GM18502 (cell line): ENCODE measurements around the gene SLC17A8.
"Not testable (repeated sequence)": the region's sequence is repeated elsewhere in the genome, so short reads cannot be mapped to it uniquely, and the experiment has no call there.

Experiments
- ATAC-seq: cut with Tn5 transposase; IDR thresholded peaks from one replicate; pipeline ENCODE4 v1.9.1; 2021; ENCODE audit warnings: mild to moderate bottlenecking; ENCODE audit not compliant: unreplicated experiment, poor library complexity

Gene SLC17A8

GRCh38 chr12:100356644-100357223 is at the start of gene SLC17A8:
SLC17A8 (plus strand) TSS chr12:100357074; CDS start chr12:100357392, 318 bp downstream.
- no peak for ATAC-seq

DNA sequence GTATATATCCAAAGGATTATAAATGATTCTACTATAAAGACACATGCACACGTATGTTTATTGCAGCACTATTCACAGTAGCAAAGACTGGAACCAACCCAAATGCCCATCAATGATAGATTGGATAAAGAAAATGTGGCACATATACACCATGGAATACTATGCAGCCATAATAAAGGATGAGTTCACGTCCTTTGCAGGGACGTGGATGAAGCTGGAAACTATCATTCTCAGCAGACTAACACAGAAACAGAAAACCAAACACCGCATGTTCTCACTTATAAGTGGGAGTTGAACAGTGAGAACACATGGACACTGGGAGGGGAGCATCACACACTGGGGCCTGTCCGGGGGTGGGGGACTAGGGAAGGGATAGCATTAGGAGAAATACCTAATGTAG is 48.7 kb upstream of the SLC17A8 start:
- ATAC-seq = not testable (repeated sequence)

GRCh38 chr12:100311317-100311716 is 45.6 kb upstream of the SLC17A8 start:
- ATAC-seq = no peak

GRCh38 chr12:100317371-100317770 is 39.5 kb upstream of the SLC17A8 start:
- ATAC-seq = no peak

- ATAC-seq = peak; percentile 52
Measured at GRCh38 chr12:100324498-100324897, 32.4 kb upstream of the SLC17A8 start.

DNA sequence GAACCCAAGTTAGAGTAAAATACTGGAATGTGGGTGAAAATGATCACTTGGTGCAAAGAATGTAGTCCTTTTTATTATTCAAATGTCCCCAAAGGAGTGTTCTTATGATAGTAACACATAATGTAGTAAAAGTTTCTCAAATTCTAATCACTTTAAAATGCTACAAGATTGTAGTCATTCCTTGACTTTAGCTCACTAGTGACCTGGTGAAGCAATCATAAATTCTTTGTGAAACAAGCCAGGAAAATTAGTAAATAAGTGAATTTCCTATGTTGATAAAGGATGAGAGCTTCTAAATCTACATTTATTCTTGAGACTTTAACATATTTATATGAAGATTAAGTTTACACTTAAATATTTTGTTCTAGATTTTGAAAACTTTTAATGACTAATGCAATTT is 30.7 kb upstream of the SLC17A8 start:
- no peak for ATAC-seq

DNA sequence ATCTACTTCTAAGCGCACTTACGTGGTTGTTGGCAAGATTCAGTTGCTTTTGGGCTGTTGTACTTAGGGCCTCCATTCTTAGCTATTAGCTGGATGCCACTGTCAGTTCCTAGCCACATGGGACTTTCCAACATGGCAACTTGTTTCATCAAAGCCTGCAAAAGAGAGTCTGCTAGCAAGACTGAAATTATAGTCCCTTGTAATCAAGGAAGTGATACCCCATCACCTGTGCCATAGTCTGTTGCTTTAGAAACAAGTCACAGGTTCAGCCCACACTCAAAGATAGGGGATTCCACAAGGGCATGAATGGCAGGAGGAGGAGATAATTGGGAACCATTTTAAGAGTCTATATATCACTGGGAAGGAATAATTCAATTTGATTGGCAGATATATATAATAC is 27.1 kb upstream of the SLC17A8 start:
- ATAC-seq = peak; percentile 96

- no peak for ATAC-seq
Measured at GRCh38 chr12:100331871-100332270, 25.0 kb upstream of the SLC17A8 start.

DNA sequence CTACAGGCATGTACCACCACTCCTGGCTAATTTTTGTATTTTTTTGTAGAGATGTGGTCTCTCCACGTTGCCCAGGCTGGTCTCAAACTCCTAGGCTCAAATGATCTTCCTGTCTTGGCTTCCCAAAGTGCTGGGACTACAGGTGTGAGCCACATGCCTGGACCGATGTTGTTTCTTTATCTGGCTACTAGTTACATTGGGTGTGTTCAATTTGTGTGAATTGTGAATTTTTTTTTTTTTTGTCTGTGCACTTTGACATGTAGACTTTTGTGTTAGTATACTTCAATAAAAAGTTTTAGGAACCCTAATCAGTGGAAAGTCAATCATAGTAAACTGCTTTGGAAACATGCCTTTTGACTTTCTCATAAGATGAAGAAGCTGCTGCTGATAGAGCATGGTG is 24.0 kb upstream of the SLC17A8 start:
- ATAC-seq = no peak

DNA sequence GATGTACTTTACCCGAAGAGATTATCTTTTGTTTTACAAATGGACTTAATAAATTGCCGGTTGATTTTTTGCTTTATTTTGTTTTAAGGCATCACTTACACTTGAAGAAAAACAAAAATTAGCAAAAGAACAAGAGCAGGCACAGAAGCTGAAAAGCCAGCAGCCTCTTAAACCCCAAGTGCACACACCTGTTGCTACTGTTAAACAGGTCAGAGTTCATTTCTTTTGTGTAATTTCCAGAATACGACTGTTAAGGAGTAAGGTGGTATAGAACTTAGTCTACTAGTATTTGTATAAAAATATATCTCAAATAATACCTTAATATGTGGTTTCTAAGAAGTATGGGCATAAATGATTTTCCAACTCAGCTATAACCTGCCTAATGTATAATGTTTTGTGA is 19.6 kb upstream of the SLC17A8 start:
- no peak for ATAC-seq

GRCh38 chr12:100337727-100338126 is 19.1 kb upstream of the SLC17A8 start:
- ATAC-seq = no peak

DNA sequence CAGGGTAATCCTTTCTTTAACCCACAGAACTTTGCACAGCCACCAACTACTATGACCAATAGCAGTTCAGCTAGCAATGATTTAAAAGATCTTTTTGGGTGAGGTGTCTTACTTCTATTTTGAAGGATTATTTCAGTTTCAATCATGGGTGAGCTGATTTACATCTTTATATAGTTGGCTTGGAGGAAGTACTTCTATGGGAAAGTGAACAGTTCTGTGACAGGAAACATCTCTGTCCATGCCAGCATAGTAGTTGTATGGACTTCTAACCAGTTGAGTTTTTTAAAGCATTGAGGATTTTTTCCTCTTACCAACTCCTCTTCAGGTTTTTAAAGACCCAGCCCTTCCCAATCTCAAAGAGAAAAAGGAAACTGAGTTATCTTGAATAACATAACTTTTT is 17.8 kb upstream of the SLC17A8 start:
- ATAC-seq = no peak

DNA sequence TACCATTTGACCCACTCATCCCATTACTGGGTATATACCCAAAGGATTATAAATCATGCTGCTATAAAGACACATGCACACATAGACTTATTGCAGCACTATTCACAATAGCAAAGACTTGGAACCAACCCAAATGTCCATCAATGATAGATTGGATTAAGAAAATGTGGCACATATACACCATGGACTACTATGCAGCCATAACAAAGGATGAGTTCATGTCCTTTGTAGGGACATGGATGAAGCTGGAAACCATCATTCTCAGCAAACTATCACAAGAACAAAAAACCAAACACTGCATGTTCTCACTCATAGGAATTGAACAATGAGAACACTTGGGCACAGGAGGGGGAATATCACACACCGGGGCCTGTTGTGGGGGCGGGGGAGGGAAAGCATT is 14.0 kb upstream of the SLC17A8 start:
- ATAC-seq = not testable (repeated sequence)

- not testable (repeated sequence) for ATAC-seq
Measured at GRCh38 chr12:100344351-100344750, 12.5 kb upstream of the SLC17A8 start.

DNA sequence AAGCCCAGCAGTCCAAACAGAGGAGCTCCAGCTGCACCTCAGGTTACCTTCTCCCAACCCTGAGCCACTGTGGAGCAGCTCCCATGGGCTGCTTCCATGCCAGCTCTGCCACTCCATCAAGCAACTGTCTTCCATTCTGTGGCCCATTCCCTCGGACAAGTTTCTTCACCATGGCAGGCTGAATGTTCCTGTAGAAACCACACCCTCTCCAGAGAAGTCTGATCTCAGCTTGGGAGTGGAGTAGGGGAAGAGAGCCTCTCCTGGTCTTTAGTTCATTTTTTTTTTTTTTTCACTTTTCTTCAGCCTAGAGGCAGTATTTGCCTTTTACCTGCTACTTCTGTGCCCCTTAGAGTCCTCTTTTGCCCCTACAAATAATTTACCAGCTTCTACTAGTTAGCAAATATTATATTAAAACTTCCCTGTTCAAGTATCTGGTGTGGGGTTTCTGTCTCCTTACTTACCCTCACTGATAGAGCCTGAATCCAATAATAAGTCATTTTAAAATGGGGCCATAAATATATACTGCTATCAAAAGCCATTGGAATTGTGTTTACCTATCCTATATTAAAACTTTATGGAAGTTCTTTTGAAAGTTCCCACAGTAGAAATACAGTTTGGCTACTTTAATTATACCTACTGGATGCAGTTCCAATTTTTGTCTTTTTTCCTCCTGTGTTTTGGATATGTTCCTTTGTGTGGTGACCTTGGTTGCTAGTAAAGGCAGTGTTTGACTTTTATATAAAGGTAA is 11.7 kb upstream of the SLC17A8 start:
- ATAC-seq = no peak

- ATAC-seq = no peak
Measured at GRCh38 chr12:100346660-100347059, 10.2 kb upstream of the SLC17A8 start.

GRCh38 chr12:100348657-100349454 is 8.0 kb upstream of the SLC17A8 start:
- ATAC-seq = no peak

DNA sequence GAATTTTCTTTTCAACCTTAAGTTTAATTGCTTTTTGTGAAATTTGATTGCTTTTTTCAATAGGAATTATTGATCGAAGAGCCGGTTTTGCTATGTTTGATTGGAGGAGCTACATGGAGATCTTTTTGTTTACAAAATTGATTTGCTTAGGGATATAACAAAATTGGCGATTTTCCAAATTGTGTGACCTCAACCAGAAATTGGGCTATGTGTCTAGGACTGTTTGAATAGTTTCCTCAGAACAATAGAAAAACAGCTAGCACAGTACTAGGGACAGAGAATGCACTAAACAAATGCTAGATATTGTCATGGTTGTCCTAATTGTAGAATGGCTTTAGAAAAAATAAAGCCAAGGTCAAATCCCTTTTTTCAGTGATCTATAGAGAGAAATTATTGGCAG is 2.4 kb downstream of the SLC17A8 start:
- ATAC-seq = no peak

DNA sequence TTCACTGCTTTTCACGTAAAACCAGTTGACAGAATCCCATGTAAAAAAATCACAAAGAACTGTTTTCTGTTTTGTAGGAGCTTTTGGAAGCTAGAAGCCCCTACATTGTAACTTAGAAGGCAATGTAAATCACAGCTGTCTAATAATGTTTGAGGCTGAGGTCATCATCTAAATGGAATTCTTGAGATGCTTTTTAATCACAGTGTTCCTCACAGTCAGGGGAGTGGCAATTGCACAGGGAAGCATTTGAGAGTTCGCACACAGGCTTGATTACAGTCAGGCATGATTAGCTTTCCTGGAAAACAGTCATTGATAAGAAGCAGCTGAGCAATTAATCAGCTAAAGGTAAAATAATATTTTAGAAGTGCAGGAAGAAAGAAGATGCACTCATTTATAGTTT is 2.9 kb downstream of the SLC17A8 start:
- no peak for ATAC-seq

DNA sequence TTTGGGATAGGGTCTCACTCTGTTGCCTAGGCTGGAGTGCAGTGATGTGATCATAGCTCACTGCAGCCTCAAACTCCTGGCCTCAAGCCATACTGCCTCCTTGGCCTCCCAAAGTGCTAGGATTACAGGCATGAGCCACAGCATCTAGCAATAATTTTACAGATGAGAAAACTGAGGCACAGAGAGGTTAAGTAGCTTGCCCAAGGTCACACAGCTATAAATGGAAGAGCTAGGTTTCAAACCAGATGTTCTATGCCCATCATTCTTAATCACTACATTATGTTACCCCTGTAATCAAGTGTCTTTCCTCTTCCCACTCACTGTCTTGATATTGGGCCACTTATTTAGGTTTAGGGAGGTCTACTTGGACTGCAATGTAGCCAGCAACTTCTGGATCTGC is 3.6 kb downstream of the SLC17A8 start:
- no peak for ATAC-seq

- ATAC-seq = no peak
Measured at GRCh38 chr12:100364324-100364723, 7.5 kb downstream of the SLC17A8 start.
